Hair follicle dermal papilla cell (primary cell): ENCODE data around the gene OR4K5. TPM values are rescaled to one million over a fixed set of nuclear protein-coding genes. Genes with fewer than 3 reads are reported as not detected.

ENCODE experiments used
- total RNA-seq: library from RNA; depleted of rRNA; stranded (reverse); fragments of >200 nt; gene quantifications from 2 replicates; pipeline ENCODE4 v1.2.3, GENCODE V29; 2012

OR4K5 gene, protein sequence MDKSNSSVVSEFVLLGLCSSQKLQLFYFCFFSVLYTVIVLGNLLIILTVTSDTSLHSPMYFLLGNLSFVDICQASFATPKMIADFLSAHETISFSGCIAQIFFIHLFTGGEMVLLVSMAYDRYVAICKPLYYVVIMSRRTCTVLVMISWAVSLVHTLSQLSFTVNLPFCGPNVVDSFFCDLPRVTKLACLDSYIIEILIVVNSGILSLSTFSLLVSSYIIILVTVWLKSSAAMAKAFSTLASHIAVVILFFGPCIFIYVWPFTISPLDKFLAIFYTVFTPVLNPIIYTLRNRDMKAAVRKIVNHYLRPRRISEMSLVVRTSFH
- not detected in 2 replicates for total RNA-seq

DNA sequence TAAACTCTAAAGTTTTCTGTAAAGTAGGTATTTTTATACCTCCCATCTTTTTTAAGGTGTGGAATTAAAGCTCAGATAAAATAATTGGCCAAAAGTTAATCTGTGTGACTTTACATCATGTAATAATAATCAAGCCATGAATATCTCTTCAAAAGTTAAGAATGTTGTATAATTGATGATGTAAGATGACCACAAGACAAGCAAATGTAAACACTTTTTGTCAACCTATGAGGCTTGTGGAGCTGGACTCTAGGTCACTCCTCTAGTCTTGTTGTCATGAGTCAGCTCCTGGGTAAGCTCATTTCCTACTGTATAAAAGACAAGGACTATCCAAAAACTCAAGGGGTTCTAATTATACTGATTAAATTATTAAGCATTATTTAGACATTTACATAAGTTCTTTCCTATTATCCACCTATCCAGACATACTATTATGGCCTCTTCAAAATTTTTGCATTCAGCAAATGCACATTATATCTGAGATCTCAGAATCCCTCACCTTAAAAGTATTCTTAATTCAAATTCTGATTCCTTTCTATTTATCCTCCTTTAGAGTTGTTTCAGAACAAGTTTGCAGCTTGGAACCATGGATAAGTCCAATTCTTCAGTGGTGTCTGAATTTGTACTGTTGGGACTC, at the start of gene OR4K5:
OR4K5 (plus strand) TSS at position 587 of the 637 bp plus-strand sequence; CDS start at position 587, 0 bp downstream.

DNA sequence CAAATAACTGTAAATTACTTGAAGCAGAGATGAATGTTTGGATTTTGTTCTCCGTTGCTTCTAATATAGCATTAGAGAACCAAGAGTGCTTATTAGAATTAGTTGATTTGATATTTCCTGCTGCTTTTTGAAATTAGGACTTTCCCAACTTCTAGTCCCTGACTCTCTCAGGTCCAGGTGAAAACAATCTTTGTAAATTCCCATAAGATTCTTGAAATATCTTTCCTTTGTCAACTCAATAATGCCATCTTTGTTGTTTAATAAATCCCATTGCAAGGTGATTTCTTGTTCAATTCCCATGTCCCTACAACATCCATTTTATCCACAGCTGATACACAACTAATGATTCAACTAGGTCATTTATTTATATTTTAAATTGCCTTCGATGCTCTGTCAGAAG, 45.6 kb upstream of the OR4K5 start, which contains the start of gene OR4K2:
OR4K2 (plus strand) TSS at position 301 of the 400 bp plus-strand sequence. CDS start 1,126 bp downstream, outside the sequence.

GRCh38 chr14:19930617-19931016, 10.2 kb downstream of the OR4K5 start, which contains the start of gene OR4K1:
Gene OR4K1, plus strand, starts transcription at chr14:19930917. Its CDS starts 4,750 bp downstream, at chr14:19935667.

Other genes with a start within 250 kb of the OR4K5 start
- not detected in 2 replicates for gene OR11H2, start 206.7 kb upstream of the OR4K5 start, total RNA-seq
- not detected in 2 replicates for gene OR4Q3, start 177.0 kb upstream of the OR4K5 start, total RNA-seq
- not detected in 2 replicates for gene OR4M1, start 147.1 kb upstream of the OR4K5 start, total RNA-seq
- gene OR4N2, start 116.8 kb upstream of the OR4K5 start, total RNA-seq = not detected in 2 replicates
- not detected in 2 replicates for gene OR4K2, start 45.5 kb upstream of the OR4K5 start, total RNA-seq
- gene OR4K1, start 10.3 kb downstream of the OR4K5 start, total RNA-seq = not detected in 2 replicates
- not detected in 2 replicates for gene OR4K15, start 55.0 kb downstream of the OR4K5 start, total RNA-seq
- not detected in 2 replicates for gene OR4Q2, start 81.6 kb downstream of the OR4K5 start, total RNA-seq
- not detected in 2 replicates for gene OR4K14, start 98.7 kb downstream of the OR4K5 start, total RNA-seq
- gene OR4K13, start 115.4 kb downstream of the OR4K5 start, total RNA-seq = not detected in 2 replicates
- not detected in 2 replicates for gene OR4L1, start 139.4 kb downstream of the OR4K5 start, total RNA-seq
- not detected in 2 replicates for gene OR4K17, start 190.1 kb downstream of the OR4K5 start, total RNA-seq
- gene OR4N5, start 218.2 kb downstream of the OR4K5 start, total RNA-seq = not detected in 2 replicates